Transverse colon (tissue), 4 donors: ENCODE measurements around the gene CRISPLD2. TPM values are rescaled to one million over a fixed set of nuclear protein-coding genes. Genes with fewer than 3 reads are reported as not detected.

Experiments used
- DNase-seq: peaks from one replicate; pipeline ENCODE4 v3.0.0-alpha.2; 2019
- H3K27ac ChIP-seq, 4 donors: fragments of 200-600 bp; sonication (generic); 2 replicates each; pipeline ENCODE4 v1.5.1; 2016 to 2018; ENCODE audit warnings: inconsistent platforms in 4 of 4
- H3K27me3 ChIP-seq: fragments of 200-600 bp; sonication (generic); 2 replicates; pipeline ENCODE4 v1.5.1; 2017; ENCODE audit warnings: inconsistent platforms
- H3K36me3 ChIP-seq, 4 donors: fragments of 200-600 bp; sonication (generic); 2 replicates each; pipeline ENCODE4 v1.5.1; 2017 to 2019; ENCODE audit warnings: inconsistent platforms in 4 of 4
- H3K4me1 ChIP-seq, 4 donors: fragments of 200-600 bp; sonication (generic); 2 replicates each; pipeline ENCODE4 v1.5.1; 2017 to 2020; ENCODE audit warnings: inconsistent platforms in 4 of 4
- H3K4me3 ChIP-seq, 4 donors: fragments of 200-600 bp; sonication (generic); 1 replicate in 1 of 4; 2 replicates in 3 of 4; pipeline versions ENCODE4 v1.5.1 to v1.6.1; 2017 to 2019; ENCODE audit warnings: inconsistent platforms in 4 of 4
- H3K9me3 ChIP-seq, 2 donors: fragments of 200-600 bp; sonication (generic); 2 replicates each; pipeline ENCODE4 v1.5.1; 2017 to 2019; ENCODE audit warnings: inconsistent platforms in 2 of 2
- CTCF ChIP-seq, 5 experiments: fragments of 200-600 bp in 3 of 5; fragments of 450-650 bp in 2 of 5; sonication (generic) in 3 of 5; IDR thresholded peaks; 1 replicate in 2 of 5; 2 replicates in 3 of 5; pipeline ENCODE4 v1.5.1; 2016 to 2017; ENCODE audit warnings: antibody characterized with exemption in 5 of 5, inconsistent platforms in 3 of 5, mild to moderate bottlenecking in 2 of 5, moderate library complexity in 1 of 5
- EP300 ChIP-seq: sonication (generic); formaldehyde crosslinking; IDR thresholded peaks from one replicate; pipeline ENCODE4 v1.6.1; 2017; ENCODE audit warnings: antibody characterized with exemption, low read depth
- POLR2A ChIP-seq: fragments of 450-650 bp; IDR thresholded peaks from one replicate; pipeline ENCODE4 v1.6.1; 2016; ENCODE audit warnings: antibody characterized with exemption, mild to moderate bottlenecking, moderate library complexity
- POLR2AphosphoS5 ChIP-seq, 3 donors: sonication (generic); formaldehyde crosslinking; IDR thresholded peaks; one replicate each; pipeline ENCODE4 v1.6.1; 2016; ENCODE audit warnings: antibody characterized with exemption in 3 of 3
- WGBS, 2 donors: methylation state at CpG; one replicate each; pipeline ENCODE4 v1.1.5; 2018; ENCODE audit warnings: low coverage in 1 of 2; 5-methylcytosine and 5-hydroxymethylcytosine counted together
- in situ Hi-C, 4 donors: fragments of 200-750 bp; cut with MboI; loops; one replicate each; pipeline versions ENCODE4 v1.15.0 to v1.15.1; 2017; ENCODE audit warnings: low sequenced_read_pairs in 3 of 4, low pct_ligation_motif_present in 1 of 4, low pct_unique_long_range_greater_than_20kb in 1 of 4
- intact Hi-C: fragments of 100-400 bp; cut with DNase I; formaldehyde crosslinking; loops from one replicate; pipeline ENCODE4 v1.15.1; 2023; ENCODE audit warnings: low total_unique reads
- total RNA-seq, 4 donors: library from RNA; depleted of rRNA; stranded (reverse); fragments of >200 nt; gene quantifications; one replicate each; pipeline ENCODE4 v1.1.0, GENCODE V29; 2016

The CRISPLD2 gene
- total RNA-seq, 4 donors from 2014 or later, result 53.4 to 326 (median 71.0) TPM

- H3K4me1 ChIP-seq, result no peaks in the 10 kb centered on the region
- H3K27me3 ChIP-seq, result no peaks in the 10 kb centered on the region
- DNase-seq, result no peak
- TF ChIP-seq POLR2AphosphoS5 (IDR thresholded peaks at IDR 0.05) (no peak), CTCF (IDR thresholded peaks at IDR 0.05) (no peak), POLR2A (no peak), EP300 (no peak)
- H3K27ac ChIP-seq, result peak overlapping the region in 1 of 4 donors; percentile 13
- 100% methylated on average over 3 of the region's 3 CpGs; no CpG with 5 or more reads in 1 of the 2 donors for WGBS, 2 donors
- no peaks in the 10 kb centered on the region for H3K9me3 ChIP-seq
- peaks cover 0 to 5% (median 3%) of the 10 kb centered on the region in 4 donors for H3K36me3 ChIP-seq
- intact Hi-C loops, result no loop called here
- no peak overlapping the region for H3K4me3 ChIP-seq
- in situ Hi-C loops, result no loop called here
These were observed 73.7 kb downstream of the CRISPLD2 start for GRCh38 chr16:84893467-84893848.

DNA sequence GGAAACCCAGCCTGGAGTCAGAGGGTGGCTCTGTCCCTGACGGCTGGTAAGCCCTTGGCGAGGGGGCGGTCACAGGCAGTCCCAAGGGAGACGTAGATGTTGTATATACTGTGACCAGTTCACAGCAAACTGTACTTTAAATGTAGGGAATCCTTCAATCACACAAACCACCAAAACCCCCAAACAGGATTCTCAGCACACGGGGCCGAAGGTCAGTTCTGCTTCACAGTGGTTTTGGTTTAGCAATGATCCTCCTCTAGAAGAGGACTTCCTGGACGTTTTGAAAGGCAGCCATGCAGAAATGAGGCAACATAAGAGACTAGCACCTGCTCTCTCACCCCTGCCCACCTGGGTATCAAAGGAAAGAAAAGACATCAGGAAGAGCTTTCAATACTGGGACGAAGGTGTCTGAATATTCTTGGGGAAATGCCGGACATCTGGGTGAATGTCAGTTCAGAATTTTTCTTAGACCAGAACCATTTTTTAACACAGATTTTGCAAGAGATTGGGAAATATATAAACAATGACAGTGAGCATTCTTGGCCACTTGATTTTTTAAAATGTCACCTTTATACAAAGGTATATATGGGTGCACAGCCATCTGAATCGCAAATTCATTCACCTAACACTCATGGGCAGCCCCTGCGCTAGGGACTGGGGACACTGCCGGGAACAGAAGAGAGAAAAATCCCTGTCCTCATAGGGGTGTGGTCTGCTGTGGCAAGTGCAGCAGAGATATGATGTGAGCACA lies 74.2 kb downstream of the CRISPLD2 start:
- no peaks in the 10 kb centered on the region for H3K4me1 ChIP-seq
- H3K4me3 ChIP-seq, result no peak overlapping the region
- TF ChIP-seq EP300 (no peak), POLR2A (no peak), POLR2AphosphoS5 (IDR thresholded peaks at IDR 0.05) (no peak), CTCF (IDR thresholded peaks at IDR 0.05) (no peak)
- WGBS, 2 donors, result 53 to 80% methylated on average over 4 to 12 of the region's 12 CpGs
- peak overlapping the region in 1 of 4 donors; percentile 13 for H3K27ac ChIP-seq
- no peaks in the 10 kb centered on the region for H3K27me3 ChIP-seq
- intact Hi-C loops, result no loop called here
- no peaks in the 10 kb centered on the region for H3K9me3 ChIP-seq
- peaks cover 0 to 5% (median 3%) of the 10 kb centered on the region in 4 donors for H3K36me3 ChIP-seq
- no peak for DNase-seq
- in situ Hi-C loops, result no loop called here

GRCh38 chr16:84895016-84895415 lies 75.2 kb downstream of the CRISPLD2 start:
- intact Hi-C loops, result no loop called here
- Histone ChIP-seq H3K9me3 (no peaks in the 10 kb centered on the region), H3K4me1 (no peaks in the 10 kb centered on the region), H3K27ac (no peak overlapping the region), H3K27me3 (no peaks in the 10 kb centered on the region), H3K36me3 (peaks cover 0 to 5% (median 3%) of the 10 kb centered on the region in 4 donors), H3K4me3 (no peak overlapping the region)
- TF ChIP-seq EP300, result no peak
- no peak for TF ChIP-seq POLR2AphosphoS5 (IDR thresholded peaks at IDR 0.05)
- TF ChIP-seq CTCF (IDR thresholded peaks at IDR 0.05), result no peak
- TF ChIP-seq POLR2A, result no peak
- WGBS, 2 donors, result 40 to 66% methylated on average over 1 to 6 of the region's 6 CpGs
- no peak for DNase-seq
- in situ Hi-C loops, result no loop called here

DNA sequence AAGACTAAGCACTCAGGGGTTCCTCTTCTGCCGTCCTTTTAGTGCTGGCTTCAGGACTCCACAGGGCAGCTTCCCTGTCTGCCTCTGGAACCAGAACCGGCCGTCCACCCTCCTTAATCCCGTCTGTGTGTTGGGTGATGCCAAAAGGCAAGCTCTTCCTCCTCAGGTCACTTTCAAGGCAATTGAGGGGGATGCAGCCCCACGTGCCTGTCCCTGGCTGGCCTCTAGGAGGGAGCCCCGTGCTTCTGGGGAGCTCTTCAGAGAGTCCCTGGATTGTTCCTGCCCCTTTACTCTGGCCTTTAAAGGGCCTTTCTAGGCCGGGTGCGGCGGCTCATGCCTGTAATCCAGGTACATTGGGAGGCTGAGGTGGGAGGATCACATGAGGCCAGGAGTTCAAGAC lies 77.1 kb downstream of the CRISPLD2 start:
- no peaks in the 10 kb centered on the region for H3K9me3 ChIP-seq
- TF ChIP-seq EP300, result no peak
- peaks cover 0 to 5% (median 0%) of the 10 kb centered on the region in 4 donors for H3K36me3 ChIP-seq
- 85 to 93% methylated on average over 3 to 8 of the region's 9 CpGs for WGBS, 2 donors
- no peaks in the 10 kb centered on the region for H3K27me3 ChIP-seq
- H3K4me1 ChIP-seq, result no peaks in the 10 kb centered on the region
- intact Hi-C loops (no loop called here), in situ Hi-C loops (no loop called here)
- H3K27ac ChIP-seq, result no peak overlapping the region
- no peak overlapping the region for H3K4me3 ChIP-seq
- no peak for DNase-seq
